ENCODE results near the gene EMX2. TPM values are rescaled to one million over a fixed set of nuclear protein-coding genes. Genes with fewer than 3 reads are reported as not detected.

EMX2 gene
- total RNA-seq, 4 donors from 2014 or later, result not detected

DNA sequence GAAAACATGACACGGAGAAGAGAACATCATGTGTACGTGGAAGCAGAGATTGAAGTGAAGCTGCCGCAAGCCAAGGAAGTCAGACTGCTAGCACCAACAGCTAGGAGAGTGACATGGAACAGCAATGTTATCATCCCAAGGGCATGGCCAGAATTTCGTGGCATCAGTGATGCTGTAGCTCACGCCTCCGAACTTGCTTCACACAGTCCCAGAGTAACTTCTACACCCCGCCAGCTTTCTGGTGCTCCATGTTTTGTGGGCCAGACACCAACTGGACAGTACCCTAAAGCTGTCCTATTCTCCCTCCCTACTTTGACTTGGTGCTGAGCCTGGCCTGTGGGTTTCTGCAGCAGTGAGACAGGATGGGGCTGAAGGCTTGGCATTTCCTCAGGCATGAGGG lies 33.0 kb upstream of the EMX2 start:
- Histone ChIP-seq H3K27ac (no peak overlapping the region), H3K9me3 (no peaks in the 10 kb centered on the region), H3K4me3 (no peak overlapping the region), H3K4me1 (no peaks in the 10 kb centered on the region), H3K36me3 (no peaks in the 10 kb centered on the region), H3K27me3 (no peaks in the 10 kb centered on the region)
- no peak for DNase-seq
- TF ChIP-seq POLR2A (IDR thresholded peaks at IDR 0.05), result no peak
- TF ChIP-seq, protein P1, sequence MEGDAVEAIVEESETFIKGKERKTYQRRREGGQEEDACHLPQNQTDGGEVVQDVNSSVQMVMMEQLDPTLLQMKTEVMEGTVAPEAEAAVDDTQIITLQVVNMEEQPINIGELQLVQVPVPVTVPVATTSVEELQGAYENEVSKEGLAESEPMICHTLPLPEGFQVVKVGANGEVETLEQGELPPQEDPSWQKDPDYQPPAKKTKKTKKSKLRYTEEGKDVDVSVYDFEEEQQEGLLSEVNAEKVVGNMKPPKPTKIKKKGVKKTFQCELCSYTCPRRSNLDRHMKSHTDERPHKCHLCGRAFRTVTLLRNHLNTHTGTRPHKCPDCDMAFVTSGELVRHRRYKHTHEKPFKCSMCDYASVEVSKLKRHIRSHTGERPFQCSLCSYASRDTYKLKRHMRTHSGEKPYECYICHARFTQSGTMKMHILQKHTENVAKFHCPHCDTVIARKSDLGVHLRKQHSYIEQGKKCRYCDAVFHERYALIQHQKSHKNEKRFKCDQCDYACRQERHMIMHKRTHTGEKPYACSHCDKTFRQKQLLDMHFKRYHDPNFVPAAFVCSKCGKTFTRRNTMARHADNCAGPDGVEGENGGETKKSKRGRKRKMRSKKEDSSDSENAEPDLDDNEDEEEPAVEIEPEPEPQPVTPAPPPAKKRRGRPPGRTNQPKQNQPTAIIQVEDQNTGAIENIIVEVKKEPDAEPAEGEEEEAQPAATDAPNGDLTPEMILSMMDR (IDR thresholded peaks at IDR 0.05), result no peak

- Histone ChIP-seq H3K4me3 (no peak overlapping the region), H3K27ac (no peak overlapping the region), H3K9me3 (no peaks in the 10 kb centered on the region), H3K36me3 (no peaks in the 10 kb centered on the region), H3K4me1 (no peaks in the 10 kb centered on the region), H3K27me3 (no peaks in the 10 kb centered on the region)
- DNase-seq, result no peak
- TF ChIP-seq POLR2A (IDR thresholded peaks at IDR 0.05), result no peak
Measured at GRCh38 chr10:117511601-117512390, 30.8 kb upstream of the EMX2 start.

GRCh38 chr10:117514971-117515370 lies 27.6 kb upstream of the EMX2 start:
- no peak for TF ChIP-seq POLR2A (IDR thresholded peaks at IDR 0.05)
- TF ChIP-seq, protein P1 (IDR thresholded peaks at IDR 0.05), result no peak
- no peaks in the 10 kb centered on the region for H3K36me3 ChIP-seq
- DNase-seq, result no peak
- no peaks in the 10 kb centered on the region for H3K9me3 ChIP-seq
- no peak overlapping the region for H3K27ac ChIP-seq
- no peaks in the 10 kb centered on the region for H3K27me3 ChIP-seq
- no peak overlapping the region for H3K4me3 ChIP-seq
- H3K4me1 ChIP-seq, result no peaks in the 10 kb centered on the region

DNA sequence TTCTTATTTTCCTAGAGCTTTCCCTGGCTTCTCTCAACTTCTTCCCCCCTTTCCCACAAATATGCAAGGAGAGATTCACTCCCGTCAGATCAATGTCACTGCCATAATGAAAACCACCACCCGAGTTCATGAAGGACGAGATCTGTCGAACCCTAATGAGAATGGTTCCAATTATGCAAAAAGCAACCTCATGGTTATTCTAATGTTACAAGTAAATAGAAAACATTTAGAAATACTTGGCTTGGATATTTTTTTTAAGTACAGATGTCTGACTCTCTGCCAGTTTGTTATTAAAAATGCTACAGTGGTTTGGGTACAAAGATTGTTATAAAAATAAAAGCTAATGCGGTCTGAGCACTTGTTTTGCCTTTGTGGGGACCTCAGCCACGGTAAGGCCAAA lies 25.9 kb upstream of the EMX2 start:
- no peak for TF ChIP-seq POLR2A (IDR thresholded peaks at IDR 0.05)
- TF ChIP-seq, protein P1 (IDR thresholded peaks at IDR 0.05), result no peak
- Histone ChIP-seq H3K27me3 (no peaks in the 10 kb centered on the region), H3K4me1 (no peaks in the 10 kb centered on the region), H3K4me3 (no peak overlapping the region), H3K36me3 (no peaks in the 10 kb centered on the region), H3K9me3 (no peaks in the 10 kb centered on the region), H3K27ac (no peak overlapping the region)
- no peak for DNase-seq

DNA sequence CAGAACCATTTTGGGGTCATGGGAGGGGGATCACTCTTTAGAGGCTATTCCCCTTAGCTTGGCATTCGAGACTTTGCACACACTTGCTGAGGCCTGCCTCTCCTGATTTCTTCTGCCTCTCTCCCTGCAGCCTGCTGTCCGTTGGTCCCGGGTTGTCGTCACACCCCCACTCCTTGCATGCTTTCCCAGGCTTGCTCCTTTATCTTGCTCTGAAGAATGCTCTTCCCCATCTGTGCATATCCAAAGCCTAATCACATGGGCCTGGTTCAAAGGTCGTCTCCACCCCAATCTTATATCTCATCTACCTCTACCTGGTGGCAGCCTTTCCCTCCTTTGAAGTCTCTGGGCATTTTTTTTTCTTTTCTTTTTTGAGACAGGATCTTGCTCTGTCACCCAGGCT lies 24.3 kb upstream of the EMX2 start:
- no peaks in the 10 kb centered on the region for H3K36me3 ChIP-seq

GRCh38 chr10:117519286-117519685 lies 23.3 kb upstream of the EMX2 start:
- Histone ChIP-seq H3K36me3 (no peaks in the 10 kb centered on the region), H3K9me3 (no peaks in the 10 kb centered on the region), H3K4me1 (no peaks in the 10 kb centered on the region), H3K4me3 (no peak overlapping the region), H3K27me3 (no peaks in the 10 kb centered on the region), H3K27ac (no peak overlapping the region)
- TF ChIP-seq POLR2A (IDR thresholded peaks at IDR 0.05), result no peak
- TF ChIP-seq, protein P1 (IDR thresholded peaks at IDR 0.05), result no peak
- no peak for DNase-seq

More for the DNA sequence above, 24.3 kb upstream of the EMX2 start:
- no peak overlapping the region for H3K27ac ChIP-seq
- H3K4me1 ChIP-seq, result no peaks in the 10 kb centered on the region
- TF ChIP-seq, protein P1 (IDR thresholded peaks at IDR 0.05), result no peak
- TF ChIP-seq POLR2A (IDR thresholded peaks at IDR 0.05), result no peak
- H3K27me3 ChIP-seq, result no peaks in the 10 kb centered on the region
- no peak overlapping the region for H3K4me3 ChIP-seq
- DNase-seq, result peak in 2 of 3 donors; percentile 0 to 36
- H3K9me3 ChIP-seq, result no peaks in the 10 kb centered on the region

Measured in Peyer's patch (tissue), 4 donors.